ENCODE results near the gene ATXN2L.

Gene ATXN2L

GRCh38 chr16:28879841-28880588, 57.2 kb downstream of the ATXN2L start (continued):
- TF ChIP-seq ZNF335 (tag by site-specific recombination; conservative IDR thresholded peaks at IDR 0.05) (peak; percentile 89), ZNF544 (tag by site-specific recombination; IDR thresholded peaks at IDR 0.05) (no peak), CTCF (tag by site-specific recombination; IDR thresholded peaks at IDR 0.05) (peak; percentile 6; the same call in 1 of the 2 replicates), ZNF266 (tag by site-specific recombination; IDR thresholded peaks at IDR 0.05; ENCODE audit: low read depth) (no peak), ZNF76 (tag by site-specific recombination; IDR thresholded peaks at IDR 0.05; ENCODE audit: borderline replicate concordance, low read depth) (peak; percentile 66; the same call in 1 of the 2 replicates), ZNF558 (tag by site-specific recombination; IDR thresholded peaks at IDR 0.05) (no peak), OSR2 (tag by site-specific recombination; IDR thresholded peaks at IDR 0.05) (peak; percentile 68; the same call in 1 of the 2 replicates), ZNF501 (tag by site-specific recombination; IDR thresholded peaks at IDR 0.05) (peak; percentile 80; the same call in 1 of the 2 replicates), KLF7 (tag by site-specific recombination; IDR thresholded peaks at IDR 0.05; ENCODE audit: borderline replicate concordance) (0 out of 2 replicates have a peak, but pooled peaks have one; percentile 52), ZBTB8A (tag by site-specific recombination; IDR thresholded peaks at IDR 0.05) (peak; percentile 94), ZNF2 (tag by site-specific recombination; IDR thresholded peaks at IDR 0.05) (peak; percentile 82), ZNF600 (tag by site-specific recombination; IDR thresholded peaks at IDR 0.05) (peak; percentile 86), ZIC2 (tag by site-specific recombination; IDR thresholded peaks at IDR 0.05) (peak; percentile 94), ZBTB7A (tag by site-specific recombination; IDR thresholded peaks at IDR 0.05; ENCODE audit: low read depth) (0 out of 2 replicates have a peak, but pooled peaks have one; percentile 67), ZNF274 (IDR thresholded peaks at IDR 0.05; ENCODE audit: low read length) (no peak), ZNF274 (tag by site-specific recombination; IDR thresholded peaks at IDR 0.05; ENCODE audit: borderline replicate concordance) (no peak), ZNF692 (tag by site-specific recombination; IDR thresholded peaks at IDR 0.05) (peak; percentile 72), ZBTB26 (tag by site-specific recombination; optimal IDR thresholded peaks at IDR 0.05) (peak; percentile 80), KLF10 (tag by site-specific recombination; IDR thresholded peaks at IDR 0.05) (peak; percentile 80), SP3 (tag by site-specific recombination; IDR thresholded peaks at IDR 0.05) (peak; percentile 79), ZSCAN23 (tag by site-specific recombination; IDR thresholded peaks at IDR 0.05) (peak; percentile 65; the same call in 1 of the 2 replicates), ZNF549 (tag by site-specific recombination; IDR thresholded peaks at IDR 0.05) (no peak), MYNN (tag by site-specific recombination; IDR thresholded peaks at IDR 0.05; ENCODE audit: borderline replicate concordance) (no peak), ZNF324 (tag by site-specific recombination; IDR thresholded peaks at IDR 0.05) (0 out of 2 replicates have a peak, but pooled peaks have one; percentile 31), ZNF585B (tag by site-specific recombination; IDR thresholded peaks at IDR 0.05) (no peak), ZNF184 (tag by site-specific recombination; IDR thresholded peaks at IDR 0.05) (0 out of 2 replicates have a peak, but pooled peaks have one; percentile 8), ZXDB (tag by site-specific recombination; IDR thresholded peaks at IDR 0.05) (peak; percentile 88), ZFP69B (tag by site-specific recombination; IDR thresholded peaks at IDR 0.05) (peak; percentile 47), ZNF24 (tag by site-specific recombination; IDR thresholded peaks at IDR 0.05) (peak; percentile 76; the same call in 1 of the 2 replicates)
- TF ChIP-seq, protein P1, sequence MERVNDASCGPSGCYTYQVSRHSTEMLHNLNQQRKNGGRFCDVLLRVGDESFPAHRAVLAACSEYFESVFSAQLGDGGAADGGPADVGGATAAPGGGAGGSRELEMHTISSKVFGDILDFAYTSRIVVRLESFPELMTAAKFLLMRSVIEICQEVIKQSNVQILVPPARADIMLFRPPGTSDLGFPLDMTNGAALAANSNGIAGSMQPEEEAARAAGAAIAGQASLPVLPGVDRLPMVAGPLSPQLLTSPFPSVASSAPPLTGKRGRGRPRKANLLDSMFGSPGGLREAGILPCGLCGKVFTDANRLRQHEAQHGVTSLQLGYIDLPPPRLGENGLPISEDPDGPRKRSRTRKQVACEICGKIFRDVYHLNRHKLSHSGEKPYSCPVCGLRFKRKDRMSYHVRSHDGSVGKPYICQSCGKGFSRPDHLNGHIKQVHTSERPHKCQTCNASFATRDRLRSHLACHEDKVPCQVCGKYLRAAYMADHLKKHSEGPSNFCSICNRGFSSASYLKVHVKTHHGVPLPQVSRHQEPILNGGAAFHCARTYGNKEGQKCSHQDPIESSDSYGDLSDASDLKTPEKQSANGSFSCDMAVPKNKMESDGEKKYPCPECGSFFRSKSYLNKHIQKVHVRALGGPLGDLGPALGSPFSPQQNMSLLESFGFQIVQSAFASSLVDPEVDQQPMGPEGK (tag by site-specific recombination; IDR thresholded peaks at IDR 0.05), result peak; percentile 91
- TF ChIP-seq, protein P2, sequence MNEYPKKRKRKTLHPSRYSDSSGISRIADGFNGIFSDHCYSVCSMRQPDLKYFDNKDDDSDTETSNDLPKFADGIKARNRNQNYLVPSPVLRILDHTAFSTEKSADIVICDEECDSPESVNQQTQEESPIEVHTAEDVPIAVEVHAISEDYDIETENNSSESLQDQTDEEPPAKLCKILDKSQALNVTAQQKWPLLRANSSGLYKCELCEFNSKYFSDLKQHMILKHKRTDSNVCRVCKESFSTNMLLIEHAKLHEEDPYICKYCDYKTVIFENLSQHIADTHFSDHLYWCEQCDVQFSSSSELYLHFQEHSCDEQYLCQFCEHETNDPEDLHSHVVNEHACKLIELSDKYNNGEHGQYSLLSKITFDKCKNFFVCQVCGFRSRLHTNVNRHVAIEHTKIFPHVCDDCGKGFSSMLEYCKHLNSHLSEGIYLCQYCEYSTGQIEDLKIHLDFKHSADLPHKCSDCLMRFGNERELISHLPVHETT (tag by site-specific recombination; IDR thresholded peaks at IDR 0.05), result peak; percentile 42; the same call in 1 of the 2 replicates
